Measurements from ENCODE around the gene RNASEH2C.
"Not testable (repeated sequence)": the region's sequence is repeated elsewhere in the genome, so short reads cannot be mapped to it uniquely, and the experiment has no call there.

The RNASEH2C gene

GRCh38 chr11:65744026-65744698 lies 23.6 kb upstream of the RNASEH2C start:
- no peak overlapping the region for H3K4me3 ChIP-seq (ENCODE audit: low read depth, low read length)
- TF ChIP-seq, protein P1, sequence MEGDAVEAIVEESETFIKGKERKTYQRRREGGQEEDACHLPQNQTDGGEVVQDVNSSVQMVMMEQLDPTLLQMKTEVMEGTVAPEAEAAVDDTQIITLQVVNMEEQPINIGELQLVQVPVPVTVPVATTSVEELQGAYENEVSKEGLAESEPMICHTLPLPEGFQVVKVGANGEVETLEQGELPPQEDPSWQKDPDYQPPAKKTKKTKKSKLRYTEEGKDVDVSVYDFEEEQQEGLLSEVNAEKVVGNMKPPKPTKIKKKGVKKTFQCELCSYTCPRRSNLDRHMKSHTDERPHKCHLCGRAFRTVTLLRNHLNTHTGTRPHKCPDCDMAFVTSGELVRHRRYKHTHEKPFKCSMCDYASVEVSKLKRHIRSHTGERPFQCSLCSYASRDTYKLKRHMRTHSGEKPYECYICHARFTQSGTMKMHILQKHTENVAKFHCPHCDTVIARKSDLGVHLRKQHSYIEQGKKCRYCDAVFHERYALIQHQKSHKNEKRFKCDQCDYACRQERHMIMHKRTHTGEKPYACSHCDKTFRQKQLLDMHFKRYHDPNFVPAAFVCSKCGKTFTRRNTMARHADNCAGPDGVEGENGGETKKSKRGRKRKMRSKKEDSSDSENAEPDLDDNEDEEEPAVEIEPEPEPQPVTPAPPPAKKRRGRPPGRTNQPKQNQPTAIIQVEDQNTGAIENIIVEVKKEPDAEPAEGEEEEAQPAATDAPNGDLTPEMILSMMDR (IDR thresholded peaks at IDR 0.05; ENCODE audit: low read depth, low read length) = no peak; the same call in 1 of the 2 replicates

- H3K4me3 ChIP-seq (ENCODE audit: low read depth, low read length) = no peak overlapping the region
- TF ChIP-seq, protein P1 (IDR thresholded peaks at IDR 0.05; ENCODE audit: low read depth, low read length) = no peak
Measured at GRCh38 chr11:65743681-65744025, 23.1 kb upstream of the RNASEH2C start.

DNA sequence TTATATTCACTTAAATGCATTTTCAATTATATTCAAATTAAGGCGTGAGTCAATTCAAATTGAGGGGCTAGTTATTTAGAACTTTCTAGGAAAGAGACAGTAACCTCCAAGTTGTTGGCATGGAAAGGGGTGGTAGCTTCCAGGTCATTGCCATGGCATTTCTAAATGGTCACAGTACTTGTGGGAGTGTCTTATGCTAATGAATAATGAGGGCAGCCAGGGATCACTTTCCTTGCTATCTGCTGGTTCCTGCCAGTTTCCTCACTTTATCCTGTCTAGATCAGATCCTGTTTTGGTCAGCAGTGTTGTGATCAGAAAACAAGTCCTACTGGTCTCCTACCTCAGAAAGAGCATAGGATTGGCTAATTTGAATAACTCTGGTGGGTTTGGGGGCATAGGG lies 21.8 kb upstream of the RNASEH2C start:
- H3K4me3 ChIP-seq (ENCODE audit: low read depth, low read length) = no peak overlapping the region
- TF ChIP-seq, protein P1 (IDR thresholded peaks at IDR 0.05; ENCODE audit: low read depth, low read length) = no peak

DNA sequence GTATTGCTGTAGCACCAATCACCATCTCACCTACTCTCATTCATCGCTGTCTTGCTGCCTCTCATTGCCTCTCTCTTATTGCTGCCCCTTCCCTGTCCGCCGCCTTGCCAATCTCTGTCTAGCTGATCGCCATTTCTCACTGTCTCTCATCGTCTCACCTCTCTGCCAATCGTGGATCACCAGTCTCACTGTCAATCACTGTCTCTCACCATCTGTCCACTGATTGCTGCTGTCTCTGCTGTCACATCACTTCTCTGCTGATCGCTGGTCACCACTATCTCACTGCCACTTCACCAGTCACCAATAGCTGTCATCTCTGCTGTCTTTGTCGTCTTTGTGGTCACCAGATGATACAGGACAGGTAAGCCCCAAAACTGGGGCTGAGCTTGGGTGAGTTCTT lies 20.6 kb upstream of the RNASEH2C start:
- TF ChIP-seq, protein P1 (IDR thresholded peaks at IDR 0.05; ENCODE audit: low read depth, low read length) = no peak
- H3K4me3 ChIP-seq (ENCODE audit: low read depth, low read length) = no peak overlapping the region

GRCh38 chr11:65739022-65739421 lies 18.4 kb upstream of the RNASEH2C start:
- TF ChIP-seq, protein P1 (IDR thresholded peaks at IDR 0.05; ENCODE audit: low read depth, low read length) = no peak
- no peak overlapping the region for H3K4me3 ChIP-seq (ENCODE audit: low read depth, low read length)

DNA sequence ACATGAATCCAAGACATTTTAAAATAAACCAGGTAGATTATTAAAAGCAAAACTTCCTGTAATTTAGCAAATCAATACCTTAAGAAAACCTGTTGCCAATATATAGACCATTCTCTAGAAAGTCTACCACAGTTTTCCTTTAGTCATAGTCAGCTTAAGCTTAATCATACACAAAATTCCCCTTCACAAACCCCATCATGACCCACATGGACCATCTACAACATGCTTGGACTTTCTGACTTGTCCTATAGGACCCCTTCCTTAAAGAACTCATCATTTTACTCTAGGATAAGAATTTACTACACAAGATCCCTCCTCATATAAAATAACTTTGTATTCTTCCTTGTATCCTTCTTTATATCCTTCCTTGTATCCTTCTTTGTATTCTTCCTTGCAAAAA lies 16.2 kb upstream of the RNASEH2C start:
- H3K4me3 ChIP-seq (ENCODE audit: low read depth, low read length) = no peak overlapping the region
- TF ChIP-seq, protein P1 (IDR thresholded peaks at IDR 0.05; ENCODE audit: low read depth, low read length) = no peak

DNA sequence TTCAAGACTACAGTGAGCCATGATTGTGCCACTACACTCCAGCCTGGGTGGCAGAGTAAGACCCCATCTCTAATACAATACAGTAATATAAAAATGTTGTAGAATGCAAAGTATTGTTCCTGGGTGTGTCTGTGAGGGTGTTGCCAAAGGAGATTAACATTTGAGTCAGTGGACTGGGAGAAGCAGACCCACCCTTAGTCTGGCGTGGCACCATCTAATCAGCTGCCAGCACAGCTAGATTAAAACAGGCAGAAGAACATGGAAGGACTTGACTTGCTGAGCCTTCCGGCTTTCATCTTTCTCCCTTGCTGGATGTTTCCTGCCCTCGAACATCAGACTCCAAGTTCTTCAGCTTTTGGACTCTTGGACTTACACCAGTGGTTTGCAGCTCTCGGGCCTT lies 14.5 kb upstream of the RNASEH2C start:
- H3K4me3 ChIP-seq (ENCODE audit: low read depth, low read length) = not testable (repeated sequence)

DNA sequence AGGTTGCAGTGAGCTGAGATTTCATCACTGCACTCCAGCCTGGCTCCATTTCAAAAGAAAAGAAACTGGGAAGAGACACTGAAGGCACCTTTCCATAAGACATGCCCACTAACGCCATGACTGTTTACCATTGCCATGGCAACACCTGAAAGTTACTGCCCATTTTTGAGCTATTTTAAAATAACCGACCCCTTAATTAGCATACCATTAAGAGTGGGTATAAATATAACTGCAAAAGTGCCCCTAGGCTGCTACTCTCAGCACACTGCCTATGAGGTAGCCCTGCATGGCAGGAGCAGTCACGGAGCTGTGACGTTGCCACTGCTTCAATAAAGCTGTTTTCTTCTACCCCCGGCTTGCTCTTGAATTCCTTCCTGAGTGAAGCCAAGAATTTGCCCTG lies 9.9 kb upstream of the RNASEH2C start:
- TF ChIP-seq, protein P1 (IDR thresholded peaks at IDR 0.05; ENCODE audit: low read depth, low read length) = no peak
- H3K4me3 ChIP-seq (ENCODE audit: low read depth, low read length) = no peak overlapping the region
